Measurements from ENCODE around the gene ENO1.

GRCh38 chr1:8874230-8875201, 4.0 kb downstream of the ENO1 start:
- TF ChIP-seq CTCF (IDR thresholded peaks at IDR 0.05 in 2 of 3, conservative IDR thresholded peaks at IDR 0.05 in 1 of 3; ENCODE audit: borderline replicate concordance in 1 of 3, insufficient read depth in 1 of 3, low read depth in 2 of 3, low read length in 2 of 3) (no peak), EZH2 (IDR thresholded peaks at IDR 0.05) (no peak), POLR2A (IDR thresholded peaks at IDR 0.05; ENCODE audit: borderline replicate concordance, extremely low read depth, insufficient read depth, insufficient read length) (no peak)

Measured in HCT116 (cell line).